Psoas muscle (tissue), 8 donors: ENCODE data around the gene ACYP2. TPM values are rescaled to one million over a fixed set of nuclear protein-coding genes. Genes with fewer than 3 reads are reported as not detected.

Experiments
- ATAC-seq, 4 donors: fragments of 200-7000 bp; cut with Tn5 transposase; one replicate each; pipeline ENCODE4 v1.9.1; 2020; ENCODE audit warnings: moderate library complexity in 3 of 4, mild to moderate bottlenecking in 2 of 4
- DNase-seq, 2 donors: peaks; one replicate each; pipeline ENCODE4 v3.0.0-alpha.2; 2020
- H3K27ac ChIP-seq: fragments of 200-600 bp; one replicate; pipeline ENCODE4 v1.8.0; 2022
- H3K27me3 ChIP-seq, 3 donors: fragments of 200-600 bp in 1 of 3; one replicate each; pipeline versions ENCODE4 v1.6.1 to v1.8.0; 2013 to 2022; ENCODE audit warnings: low read length in 2 of 3, mild to moderate bottlenecking in 2 of 3, moderate library complexity in 1 of 3; ENCODE audit not compliant: insufficient read depth in 3 of 3
- H3K36me3 ChIP-seq, 2 donors: fragments of 200-600 bp in 1 of 2; one replicate each; pipeline versions ENCODE4 v1.6.1 to v1.8.0; 2013 to 2022; ENCODE audit warnings: low read depth in 1 of 2, mild to moderate bottlenecking in 1 of 2, moderate library complexity in 1 of 2; ENCODE audit not compliant: insufficient read depth in 1 of 2
- H3K4me1 ChIP-seq: fragments of 200-600 bp; one replicate; pipeline ENCODE4 v1.8.0; 2022
- H3K4me3 ChIP-seq: fragments of 200-600 bp; one replicate; pipeline ENCODE4 v1.8.0; 2022; ENCODE audit warnings: mild to moderate bottlenecking
- H3K9me3 ChIP-seq: fragments of 200-600 bp; one replicate; pipeline ENCODE4 v1.8.0; 2022
- WGBS, 3 donors: extraction: QIAGEN DNeasy Blood & Tissue Kit; methylation state at CpG; one replicate each; pipeline versions ENCODE4 v1.1.6 to v1.1.7; 2013; 5-methylcytosine and 5-hydroxymethylcytosine counted together
- intact Hi-C, 2 donors: fragments of 100-400 bp; cut with DNase I; formaldehyde crosslinking; loops; one replicate each; pipeline versions ENCODE4 v1.11.0 to v1.14.2; 2022
- polyA plus RNA-seq, 3 donors: library from polyadenylated mRNA; stranded (reverse); fragments of 200-250 nt; gene quantifications; one replicate each; pipeline ENCODE4 v1.2.3, GENCODE V29; 2013
- total RNA-seq, 4 donors: library from RNA; stranded (reverse); fragmentation: NEBNext Ultra II Directional in 2 of 4; extraction: Animal tissue kit (Norgen Biotek cat#: 25700) in 2 of 4; gene quantifications; one replicate each; pipeline versions ENCODE4 v1.2.1 to v1.2.4, GENCODE V29; 2021 to 2023
- TF ChIP-seq, protein P1 (sequence below): fragments of 200-600 bp; IDR thresholded peaks from one replicate; pipeline ENCODE4 v1.8.0; 2022; ENCODE audit warnings: antibody characterized with exemption
- donor health status: healthy with polysubstance abuse.
- donor health status: DM: no; HTN: no; CAD: no; lungs with moderate emphysema.
- donor health status: Bipolar disorder and iron deficiency.
- donor health status: healthy.
- donor health status: DM: yes; HTN: yes; CAD: no.
- donor health status: DM: no; HTN: no; CAD: no.
- donor health status: DM: no; HTN: no; CAD: no.
- donor health status: DM: yes; HTN: yes; CAD: no.

ACYP2 gene
- total and polyA plus RNA-seq, 7 donors: 73.5 to 231 (median 108) TPM

GRCh38 chr2:54103454-54104314 is 11.7 kb upstream of the ACYP2 start:
- DNase-seq (peak in 1 of 2 donors; percentile 62), ATAC-seq (peak; percentile 59 to 83 (median 69))
- Histone ChIP-seq H3K27me3 (no peaks in the 10 kb centered on the region), H3K4me3 (no peak overlapping the region), H3K9me3 (no peaks in the 10 kb centered on the region), H3K27ac (no peak overlapping the region), H3K36me3 (no peaks in the 10 kb centered on the region), H3K4me1 (peaks cover 3% of the 10 kb centered on the region)
- TF ChIP-seq, protein P1, sequence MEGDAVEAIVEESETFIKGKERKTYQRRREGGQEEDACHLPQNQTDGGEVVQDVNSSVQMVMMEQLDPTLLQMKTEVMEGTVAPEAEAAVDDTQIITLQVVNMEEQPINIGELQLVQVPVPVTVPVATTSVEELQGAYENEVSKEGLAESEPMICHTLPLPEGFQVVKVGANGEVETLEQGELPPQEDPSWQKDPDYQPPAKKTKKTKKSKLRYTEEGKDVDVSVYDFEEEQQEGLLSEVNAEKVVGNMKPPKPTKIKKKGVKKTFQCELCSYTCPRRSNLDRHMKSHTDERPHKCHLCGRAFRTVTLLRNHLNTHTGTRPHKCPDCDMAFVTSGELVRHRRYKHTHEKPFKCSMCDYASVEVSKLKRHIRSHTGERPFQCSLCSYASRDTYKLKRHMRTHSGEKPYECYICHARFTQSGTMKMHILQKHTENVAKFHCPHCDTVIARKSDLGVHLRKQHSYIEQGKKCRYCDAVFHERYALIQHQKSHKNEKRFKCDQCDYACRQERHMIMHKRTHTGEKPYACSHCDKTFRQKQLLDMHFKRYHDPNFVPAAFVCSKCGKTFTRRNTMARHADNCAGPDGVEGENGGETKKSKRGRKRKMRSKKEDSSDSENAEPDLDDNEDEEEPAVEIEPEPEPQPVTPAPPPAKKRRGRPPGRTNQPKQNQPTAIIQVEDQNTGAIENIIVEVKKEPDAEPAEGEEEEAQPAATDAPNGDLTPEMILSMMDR: no peak
- 20 to 27% (median 24%) methylated on average over 3 of the region's 3 CpGs for WGBS, 3 donors
- intact Hi-C loops: loop anchor here (10.0 kb wide), 3 partner anchors 391 to 601 kb away; no protein-coding TSS in a partner anchor

GRCh38 chr2:54106631-54107454 is 8.6 kb upstream of the ACYP2 start:
- Histone ChIP-seq H3K27ac (no peak overlapping the region), H3K4me3 (peak overlapping the region; percentile 37), H3K27me3 (no peaks in the 10 kb centered on the region), H3K36me3 (no peaks in the 10 kb centered on the region), H3K9me3 (no peaks in the 10 kb centered on the region), H3K4me1 (peaks cover 3% of the 10 kb centered on the region)
- 38 to 50% (median 47%) methylated on average over 12 of the region's 12 CpGs for WGBS, 3 donors
- DNase-seq (no peak), ATAC-seq (peak; percentile 55 to 93 (median 76))
- TF ChIP-seq, protein P1: peak; percentile 70
- intact Hi-C loops: loop anchor here (2.0 to 10.0 kb wide), 5 partner anchors 388 to 732 kb away; no protein-coding TSS in a partner anchor

DNA sequence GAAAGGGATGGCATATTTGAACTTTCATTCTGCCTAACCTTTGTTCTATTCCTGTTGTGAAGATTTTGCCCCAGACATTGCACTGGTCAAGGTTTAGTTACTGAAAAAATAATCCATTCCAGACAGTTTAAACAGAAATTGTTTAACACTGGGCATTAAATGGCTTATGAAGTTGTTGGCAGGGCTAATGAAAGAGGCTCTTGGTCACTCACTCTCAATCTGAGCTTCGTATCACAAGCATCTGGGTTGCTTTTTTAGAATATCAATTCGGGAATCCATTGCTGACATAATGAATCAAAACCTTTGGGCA is 8.0 kb upstream of the ACYP2 start:
- WGBS, 3 donors: 53 to 60% (median 56%) methylated on average over 2 of the region's 2 CpGs
- Histone ChIP-seq H3K27me3 (no peaks in the 10 kb centered on the region), H3K9me3 (no peaks in the 10 kb centered on the region), H3K36me3 (no peaks in the 10 kb centered on the region), H3K27ac (no peak overlapping the region), H3K4me1 (peaks cover 3% of the 10 kb centered on the region), H3K4me3 (no peak overlapping the region)
- DNase-seq: no peak
- ATAC-seq: no peak
- intact Hi-C loops: loop anchor here (2.0 to 10.0 kb wide), 5 partner anchors 387 to 731 kb away; no protein-coding TSS in a partner anchor
- TF ChIP-seq, protein P1: no peak

GRCh38 chr2:54107903-54108615 is 7.4 kb upstream of the ACYP2 start:
- H3K4me3 ChIP-seq: no peak overlapping the region
- H3K4me1 ChIP-seq: peaks cover 3% of the 10 kb centered on the region
- TF ChIP-seq, protein P1: no peak
- no peaks in the 10 kb centered on the region for H3K27me3 ChIP-seq
- DNase-seq (no peak), ATAC-seq (no peak)
- no peak overlapping the region for H3K27ac ChIP-seq
- H3K9me3 ChIP-seq: no peaks in the 10 kb centered on the region
- H3K36me3 ChIP-seq: no peaks in the 10 kb centered on the region
- intact Hi-C loops: loop anchor here (2.0 to 10.0 kb wide), 5 partner anchors 387 to 731 kb away; no protein-coding TSS in a partner anchor
- WGBS, 3 donors: 64 to 69% (median 67%) methylated on average over 10 of the region's 10 CpGs
